SK-N-SH treated with all-trans-retinoic acid at 6 μM for 48 hours (cell line): ENCODE results near the gene CD244.

ENCODE experiments used
- ATAC-seq: fragments of 200-7000 bp; cut with Tn5 transposase; 3 replicates; pipeline ENCODE4 v1.9.1; 2020; ENCODE audit warnings: mild to moderate bottlenecking, moderate library complexity
- ARNTL ChIP-seq: fragments of 450-650 bp; formaldehyde crosslinking; IDR thresholded peaks from 2 replicates; pipeline ENCODE4 v1.5.0; 2020; ENCODE audit warnings: low read depth, mild to moderate bottlenecking, moderate library complexity, borderline replicate concordance
- CREB5 ChIP-seq: fragments of 250-450 bp; sonication (Bioruptor Pico); IDR thresholded peaks from 2 replicates; pipeline ENCODE4 v1.5.1; 2020; ENCODE audit warnings: low read depth, mild to moderate bottlenecking, moderate library complexity
- CSDC2 ChIP-seq: fragments of 250-450 bp; sonication (Bioruptor Pico); IDR thresholded peaks from 2 replicates; pipeline ENCODE4 v1.5.0; 2020; ENCODE audit warnings: mild to moderate bottlenecking, moderate library complexity
- CSRNP3 ChIP-seq: fragments of 250-450 bp; sonication (Bioruptor Pico); IDR thresholded peaks from 2 replicates; pipeline ENCODE4 v1.5.1; 2021; ENCODE audit warnings: mild to moderate bottlenecking, moderate library complexity
- ESRRG ChIP-seq: fragments of 250-450 bp; sonication (Bioruptor Pico); IDR thresholded peaks from 2 replicates; pipeline ENCODE4 v1.6.1; 2021; ENCODE audit warnings: mild to moderate bottlenecking
- GLIS3 ChIP-seq: fragments of 250-450 bp; sonication (Bioruptor Pico); IDR thresholded peaks from 2 replicates; pipeline ENCODE4 v1.5.0; 2020; ENCODE audit warnings: mild to moderate bottlenecking, moderate library complexity
- ISL1 ChIP-seq: fragments of 250-450 bp; sonication (Bioruptor Pico); IDR thresholded peaks from 2 replicates; pipeline ENCODE4 v2.1.2; 2022; ENCODE audit warnings: mild to moderate bottlenecking, moderate library complexity
- PATZ1 ChIP-seq: fragments of 250-450 bp; sonication (Bioruptor Pico); IDR thresholded peaks from 2 replicates; pipeline ENCODE4 v1.8.0; 2020; ENCODE audit warnings: mild to moderate bottlenecking, moderate library complexity, borderline replicate concordance
- POU6F1 ChIP-seq: fragments of 250-450 bp; sonication (Bioruptor Pico); IDR thresholded peaks from 2 replicates; pipeline ENCODE4 v1.8.0; 2021; ENCODE audit warnings: low read depth, mild to moderate bottlenecking, moderate library complexity, borderline replicate concordance
- PPARA ChIP-seq: fragments of 250-450 bp; sonication (Bioruptor Pico); IDR thresholded peaks from 2 replicates; pipeline ENCODE4 v1.5.0; 2020; ENCODE audit warnings: mild to moderate bottlenecking, borderline replicate concordance
- RARB ChIP-seq: fragments of 250-450 bp; sonication (Bioruptor Pico); IDR thresholded peaks from 2 replicates; pipeline ENCODE4 v1.8.0; 2021; ENCODE audit warnings: mild to moderate bottlenecking, moderate library complexity
- SNAI2 ChIP-seq: fragments of 250-450 bp; sonication (Bioruptor Pico); IDR thresholded peaks from 2 replicates; pipeline ENCODE4 v1.5.0; 2020; ENCODE audit warnings: mild to moderate bottlenecking, moderate library complexity
- TOX ChIP-seq: fragments of 250-450 bp; sonication (Bioruptor Pico); IDR thresholded peaks from 2 replicates; pipeline ENCODE4 v1.8.0; 2021; ENCODE audit warnings: mild to moderate bottlenecking, moderate library complexity, borderline replicate concordance
- TSHZ2 ChIP-seq: fragments of 250-450 bp; sonication (Bioruptor Pico); IDR thresholded peaks from 2 replicates; pipeline ENCODE4 v1.5.0; 2020; ENCODE audit warnings: mild to moderate bottlenecking, moderate library complexity
- ZC3H10 ChIP-seq: fragments of 250-450 bp; sonication (Bioruptor Pico); IDR thresholded peaks from 2 replicates; pipeline ENCODE4 v1.5.1; 2021; ENCODE audit warnings: mild to moderate bottlenecking, moderate library complexity
- ZFP3 ChIP-seq: fragments of 250-450 bp; sonication (Bioruptor Pico); IDR thresholded peaks from 2 replicates; pipeline ENCODE4 v1.5.0; 2020; ENCODE audit warnings: mild to moderate bottlenecking, moderate library complexity
- ZFP30 ChIP-seq: fragments of 450-650 bp; formaldehyde crosslinking; IDR thresholded peaks from 2 replicates; pipeline ENCODE4 v1.5.0; 2022; ENCODE audit warnings: mild to moderate bottlenecking, moderate library complexity
- ZNF565 ChIP-seq: fragments of 450-650 bp; formaldehyde crosslinking; conservative IDR thresholded peaks from 2 replicates; pipeline ENCODE4 v1.5.0; 2020; ENCODE audit warnings: low read depth, mild to moderate bottlenecking, moderate library complexity
- ZNF70 ChIP-seq: fragments of 450-650 bp; formaldehyde crosslinking; IDR thresholded peaks from 2 replicates; pipeline ENCODE4 v1.5.0; 2020; ENCODE audit warnings: mild to moderate bottlenecking, moderate library complexity
- ZNF8 ChIP-seq: fragments of 450-650 bp; formaldehyde crosslinking; IDR thresholded peaks from 2 replicates; pipeline ENCODE4 v1.5.0; 2020; ENCODE audit warnings: mild to moderate bottlenecking, moderate library complexity

The CD244 gene

GRCh38 chr1:160863774-160864131 lies 1.1 kb upstream of the CD244 start (continued):
- no peak for TF ChIP-seq ZFP30 (CRISPR knock-in tag)
- no peak for TF ChIP-seq ZC3H10 (CRISPR knock-in tag)
- TF ChIP-seq RARB = no peak
- no peak for TF ChIP-seq TSHZ2

- TF ChIP-seq ESRRG (CRISPR knock-in tag) = no peak
- no peak for TF ChIP-seq PPARA (CRISPR knock-in tag)
- TF ChIP-seq ZNF8 (CRISPR knock-in tag) = no peak
- no peak for TF ChIP-seq TOX (CRISPR knock-in tag)
- TF ChIP-seq SNAI2 (CRISPR knock-in tag) = no peak
- no peak for TF ChIP-seq CSRNP3 (CRISPR knock-in tag)
- no peak for TF ChIP-seq RARB
- no peak for TF ChIP-seq GLIS3 (CRISPR knock-in tag)
- TF ChIP-seq TSHZ2 = no peak
- no peak for TF ChIP-seq CSDC2 (CRISPR knock-in tag)
- TF ChIP-seq ISL1 (CRISPR knock-in tag) = no peak
- no peak for TF ChIP-seq POU6F1
- no peak for TF ChIP-seq ARNTL (CRISPR knock-in tag)
- no peak for TF ChIP-seq ZC3H10 (CRISPR knock-in tag)
- no peak for TF ChIP-seq ZFP3 (CRISPR knock-in tag)
- no peak for TF ChIP-seq ZNF70 (CRISPR knock-in tag)
- TF ChIP-seq ZFP30 (CRISPR knock-in tag) = no peak
- no peak for TF ChIP-seq ZNF565 (CRISPR knock-in tag)
- no peak for TF ChIP-seq CREB5
- no peak for TF ChIP-seq PATZ1 (CRISPR knock-in tag)
- TF ChIP-seq, all 23 proteins: peak for 0
- ATAC-seq = no peak
Measured at GRCh38 chr1:160863061-160863773, 530 bp upstream of the CD244 start.
